Activated CD8-positive, alpha-beta T cell treated with anti-CD3 and anti-CD28 coated beads, Interleukin-2, amount 10 ng/mL, durations not matched to agents 7 days and 5 days (primary cell): ENCODE results near the gene NPM3. TPM values are rescaled to one million over a fixed set of nuclear protein-coding genes. Genes with fewer than 3 reads are reported as not detected.
A peak's percentile ranks its signal among the peaks of the same experiment; 100 is the strongest.
"Not testable (repeated sequence)": the region's sequence is repeated elsewhere in the genome, so short reads cannot be mapped to it uniquely, and the experiment has no call there.

Experiments used
- ATAC-seq: fragments of 150-1000 bp; cut with Tn5 transposase; one replicate; pipeline ENCODE4 v1.10.0; 2021; ENCODE audit warnings: moderate library complexity
- CTCF ChIA-PET: fragments of 350-600 bp; sonication (Branson Sonifier 250); formaldehyde crosslinking; loops from one replicate; lab custom pipeline; 2021; ENCODE audit warnings: antibody characterized with exemption; lab: Charles Lee
- POLR2A ChIA-PET: fragments of 350-600 bp; sonication (Branson Sonifier 250); formaldehyde crosslinking; loops from one replicate; lab custom pipeline; 2021; ENCODE audit warnings: antibody characterized with exemption; lab: Charles Lee
- DNase-seq: peaks from one replicate; pipeline ENCODE4 v3.0.0-alpha.2; 2020
- H3K27ac Mint-ChIP-seq: one replicate; pipeline ENCODE4 v1.8.0; 2021; ENCODE audit warnings: mild to moderate bottlenecking, mixed read lengths
- H3K27me3 Mint-ChIP-seq: one replicate; pipeline ENCODE4 v1.8.0; 2021; ENCODE audit warnings: low read depth, mixed read lengths
- H3K36me3 Mint-ChIP-seq: one replicate; pipeline ENCODE4 v1.8.0; 2021; ENCODE audit warnings: low read depth, mixed read lengths
- H3K4me1 Mint-ChIP-seq: one replicate; pipeline ENCODE4 v1.8.0; 2021; ENCODE audit warnings: low read depth, mixed read lengths
- H3K4me3 Mint-ChIP-seq: one replicate; pipeline ENCODE4 v1.8.0; 2021; ENCODE audit warnings: mild to moderate bottlenecking, mixed read lengths
- H3K9me3 Mint-ChIP-seq: one replicate; pipeline ENCODE4 v1.8.0; 2022; ENCODE audit warnings: mixed read lengths; ENCODE audit not compliant: insufficient read depth
- total RNA-seq, 2 experiments: library from RNA; stranded (reverse); gene quantifications; one replicate each; pipeline ENCODE4 v1.2.3, GENCODE V29; 2021

Gene NPM3
- total RNA-seq, 2 experiments from 2014 or later = 49.7 to 58.3 TPM

DNA sequence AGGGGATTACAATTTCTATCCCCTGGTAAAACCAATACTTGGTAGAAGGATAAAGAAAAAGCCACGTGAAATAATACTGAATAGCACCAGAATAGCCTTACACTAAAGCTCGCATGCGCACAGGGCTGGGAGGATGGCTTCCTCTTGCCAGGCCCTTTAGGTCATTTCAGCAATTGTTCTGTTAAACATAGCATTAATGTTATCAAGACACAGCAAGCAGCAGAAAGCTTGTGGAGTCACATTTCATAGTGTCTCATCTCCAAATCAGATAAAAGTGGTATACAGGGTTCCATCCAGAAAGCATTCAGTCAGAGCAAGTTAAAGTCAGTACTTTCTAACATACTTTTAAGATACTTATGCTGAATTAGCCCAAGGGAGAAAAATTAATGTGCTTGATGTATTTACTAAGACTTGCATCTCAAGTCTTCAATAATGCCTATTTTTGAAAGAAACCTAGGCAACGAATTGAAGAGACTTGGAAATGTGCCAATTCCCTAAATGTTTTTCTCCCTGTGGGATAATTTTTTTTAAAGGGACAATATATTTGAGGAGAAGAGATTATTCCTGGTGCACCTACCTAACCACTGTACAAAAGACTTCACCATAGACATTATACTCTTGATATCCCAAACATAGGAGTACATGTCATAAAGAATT, 14.3 kb upstream of the NPM3 start:
- no peak for ATAC-seq
- no peaks in the 10 kb centered on the region for H3K27me3 Mint-ChIP-seq
- peaks cover 8% of the 10 kb centered on the region for H3K4me1 Mint-ChIP-seq
- H3K27ac Mint-ChIP-seq = no peak overlapping the region
- DNase-seq = no peak
- ChIA-PET CTCF (interaction anchor here (8.0 kb wide), 1 partner anchor 14 kb away, joined by 69 read pairs; the partner anchor contains the start of gene NPM3), POLR2A (interaction anchor here (1.2 kb wide), 1 partner anchor 20 kb away, joined by 4 read pairs; the partner anchor contains the start of gene OGA)
- H3K4me3 Mint-ChIP-seq = no peak overlapping the region
- peaks cover 71% of the 10 kb centered on the region for H3K36me3 Mint-ChIP-seq
- H3K9me3 Mint-ChIP-seq = no peaks in the 10 kb centered on the region

DNA sequence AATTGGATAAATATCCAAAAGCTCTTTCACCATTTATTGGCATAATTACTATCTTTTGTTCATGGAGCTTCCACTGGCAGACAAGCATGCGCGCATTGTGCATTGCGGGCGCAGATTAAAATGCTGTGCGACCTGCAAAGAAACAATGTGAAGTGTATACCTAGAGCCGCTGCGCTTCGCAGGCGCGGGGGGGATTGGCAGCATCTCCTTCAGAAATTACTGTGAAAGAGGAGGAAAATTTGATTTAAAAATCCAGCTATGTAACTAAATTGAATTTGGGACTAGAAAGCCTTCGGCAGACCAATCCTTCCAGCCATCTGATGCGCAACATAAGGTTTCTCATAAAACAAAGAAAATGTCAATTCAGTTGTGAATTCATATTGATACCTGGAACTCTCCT, 10.3 kb upstream of the NPM3 start:
- H3K4me1 Mint-ChIP-seq = no peaks in the 10 kb centered on the region
- H3K27ac Mint-ChIP-seq = no peak overlapping the region
- H3K27me3 Mint-ChIP-seq = no peaks in the 10 kb centered on the region
- ChIA-PET CTCF (interaction anchor here (1.4 to 8.0 kb wide), 2 partner anchors 10 to 36 kb away, joined by 4 to 69 read pairs; partner anchors contain the start of gene NPM3), POLR2A (interaction anchor here (2.2 kb wide), 1 partner anchor 24 kb away, joined by 12 read pairs; the partner anchor contains the start of gene OGA)
- no peaks in the 10 kb centered on the region for H3K9me3 Mint-ChIP-seq
- H3K36me3 Mint-ChIP-seq = peaks cover 65% of the 10 kb centered on the region
- ATAC-seq (no peak), DNase-seq (no peak)
- no peak overlapping the region for H3K4me3 Mint-ChIP-seq

DNA sequence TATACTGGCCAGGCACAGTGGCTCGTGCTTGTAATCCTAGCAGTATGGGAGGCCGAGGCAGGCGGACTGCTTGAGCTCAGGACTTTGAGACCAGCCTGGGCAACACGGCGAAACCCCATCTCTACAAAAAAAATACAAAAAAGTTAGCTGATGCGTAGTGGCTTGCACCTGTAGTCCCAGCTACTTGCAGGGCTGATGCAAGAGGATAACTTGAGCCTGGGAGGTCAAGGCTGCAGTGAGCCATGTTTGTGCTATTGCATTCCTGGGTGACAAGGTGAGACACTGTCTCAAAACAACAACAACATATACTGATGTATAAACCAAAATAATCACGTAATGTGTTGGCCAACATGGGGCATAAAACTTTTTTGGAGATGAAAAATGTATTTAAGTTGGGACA, 6.4 kb upstream of the NPM3 start:
- Mint-ChIP-seq H3K27ac (no peak overlapping the region), H3K4me1 (peaks cover 3% of the 10 kb centered on the region), H3K9me3 (no peaks in the 10 kb centered on the region), H3K27me3 (no peaks in the 10 kb centered on the region), H3K36me3 (peaks cover 59% of the 10 kb centered on the region), H3K4me3 (no peak overlapping the region)
- ATAC-seq (no peak), DNase-seq (no peak)
- CTCF ChIA-PET = interaction anchor here (1.2 to 1.3 kb wide), 2 partner anchors 9 to 27 kb away, joined by 4 to 8 read pairs; no protein-coding TSS in a partner anchor
- POLR2A ChIA-PET = no interaction called here

DNA sequence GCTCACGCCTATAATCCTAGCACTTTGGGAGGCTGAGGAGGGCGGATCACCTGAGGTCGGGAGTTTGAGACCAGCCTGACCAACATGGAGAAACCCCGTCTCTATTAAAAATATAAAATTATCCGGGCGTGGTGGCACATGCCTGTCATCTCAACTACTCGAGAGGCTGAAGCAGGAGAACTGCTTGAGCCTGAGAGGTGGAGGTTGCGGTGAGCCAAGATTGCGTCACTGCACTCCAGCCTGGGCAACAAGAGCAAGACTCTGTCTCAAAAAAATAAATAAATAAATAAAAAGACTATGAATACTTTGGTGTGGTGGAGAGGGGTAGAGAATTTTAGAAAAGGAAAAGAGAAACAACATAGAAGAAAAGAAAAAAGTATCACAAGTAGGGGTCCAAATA, 6.0 kb upstream of the NPM3 start:
- H3K27ac Mint-ChIP-seq, H3K4me3 Mint-ChIP-seq, H3K27me3 Mint-ChIP-seq, H3K4me1 Mint-ChIP-seq, DNase-seq, H3K9me3 Mint-ChIP-seq, ATAC-seq: not testable (repeated sequence)
- peaks cover 57% of the 10 kb centered on the region for H3K36me3 Mint-ChIP-seq
- ChIA-PET POLR2A (interaction anchor here (0.7 kb wide), 1 partner anchor 270 kb away, joined by 3 read pairs; no protein-coding TSS in a partner anchor), CTCF (interaction anchor here (1.2 to 1.3 kb wide), 2 partner anchors 8 to 27 kb away, joined by 4 to 8 read pairs; no protein-coding TSS in a partner anchor)

DNA sequence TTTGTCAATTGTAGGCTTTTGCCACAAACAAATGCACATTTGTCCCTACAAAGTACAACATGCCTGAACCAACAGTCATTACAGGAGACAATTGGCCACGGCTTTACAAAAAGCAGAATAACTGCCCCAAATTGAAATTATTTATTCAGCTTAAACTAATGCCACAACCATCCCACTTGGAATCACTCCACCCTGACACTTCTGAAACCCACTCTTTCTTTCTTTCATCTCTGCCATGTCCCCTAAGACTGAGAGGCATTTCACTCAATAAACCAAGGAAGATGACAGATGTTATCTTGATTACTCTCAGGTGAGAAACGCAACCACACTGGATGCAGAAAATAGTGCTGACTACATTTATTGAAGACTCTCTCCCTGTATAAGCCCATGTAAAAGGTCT, 2.6 kb upstream of the NPM3 start:
- no peak for DNase-seq
- CTCF ChIA-PET = interaction anchor here (5.8 to 7.9 kb wide), 3 partner anchors 11 to 573 kb away, joined by 36 to 242 read pairs (median 69); no protein-coding TSS in a partner anchor
- Mint-ChIP-seq H3K36me3 (peaks cover 42% of the 10 kb centered on the region), H3K4me1 (peaks cover 38% of the 10 kb centered on the region), H3K4me3 (no peak overlapping the region), H3K27ac (no peak overlapping the region), H3K27me3 (no peaks in the 10 kb centered on the region), H3K9me3 (no peaks in the 10 kb centered on the region)
- no peak for ATAC-seq
- POLR2A ChIA-PET = no interaction called here

DNA sequence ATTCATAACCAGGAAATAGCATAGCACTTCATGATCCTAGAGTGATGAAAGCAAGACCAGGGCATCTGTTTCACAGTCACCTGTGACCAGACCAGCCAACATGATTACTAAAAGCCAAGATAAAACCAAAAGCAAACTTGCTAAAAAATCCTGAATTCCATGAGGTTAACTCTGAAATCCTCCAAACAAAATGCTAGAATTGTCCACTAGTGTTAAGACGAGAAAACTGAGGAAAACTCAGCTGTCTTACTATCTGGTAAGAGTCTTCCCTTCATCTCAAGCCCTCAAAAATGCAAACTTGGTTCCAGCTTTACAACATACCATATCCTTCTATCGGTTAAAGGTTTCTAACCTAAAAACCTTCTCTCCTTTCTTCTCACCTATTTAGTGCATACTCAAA, 1.3 kb upstream of the NPM3 start:
- ChIA-PET CTCF (interaction anchor here (1.2 to 7.9 kb wide), 5 partner anchors 12 to 572 kb away, joined by 3 to 242 read pairs (median 36); no protein-coding TSS in a partner anchor), POLR2A (interaction anchor here (3.1 kb wide), 1 partner anchor 34 kb away, joined by 18 read pairs; the partner anchor contains the start of gene OGA)
- ATAC-seq (no peak), DNase-seq (no peak)
- H3K27me3 Mint-ChIP-seq = no peaks in the 10 kb centered on the region
- no peaks in the 10 kb centered on the region for H3K9me3 Mint-ChIP-seq
- peaks cover 37% of the 10 kb centered on the region for H3K36me3 Mint-ChIP-seq
- H3K4me3 Mint-ChIP-seq = no peak overlapping the region
- H3K27ac Mint-ChIP-seq = peak overlapping the region; percentile 98
- H3K4me1 Mint-ChIP-seq = peaks cover 48% of the 10 kb centered on the region

DNA sequence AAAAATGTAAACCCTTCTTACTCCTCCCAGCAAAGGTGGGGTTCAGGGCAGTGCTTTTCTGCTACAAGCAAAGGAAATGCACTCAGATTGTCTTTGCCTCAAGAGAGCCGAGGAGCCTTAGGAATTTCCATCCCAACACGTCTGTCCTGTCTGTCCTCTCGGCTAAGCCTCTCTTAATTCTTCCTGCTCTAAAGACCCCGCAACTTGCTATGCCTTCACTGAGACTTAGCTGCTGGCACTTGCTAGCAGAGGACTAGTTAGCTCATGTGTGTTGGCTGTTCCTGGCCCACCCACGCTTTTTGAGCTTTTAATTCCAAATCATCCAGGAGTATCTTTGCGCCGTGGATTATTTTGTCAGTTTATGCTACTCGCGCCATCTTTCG, 481 bp upstream of the NPM3 start:
- DNase-seq (no peak), ATAC-seq (no peak)
- ChIA-PET CTCF (interaction anchor here (1.2 to 7.9 kb wide), 9 partner anchors 11 to 571 kb away, joined by 3 to 242 read pairs (median 7); partner anchors contain the start of gene OGA), POLR2A (interaction anchor here (1.0 to 3.1 kb wide), 4 partner anchors 23 to 288 kb away, joined by 3 to 18 read pairs (median 4); partner anchors contain the start of gene OGA)
- peaks cover 56% of the 10 kb centered on the region for H3K4me1 Mint-ChIP-seq
- H3K9me3 Mint-ChIP-seq = no peaks in the 10 kb centered on the region
- H3K27ac Mint-ChIP-seq = peak overlapping the region; percentile 98
- peaks cover 31% of the 10 kb centered on the region for H3K36me3 Mint-ChIP-seq
- H3K27me3 Mint-ChIP-seq = peaks cover 4% of the 10 kb centered on the region
- H3K4me3 Mint-ChIP-seq = peak overlapping the region; percentile 100

DNA sequence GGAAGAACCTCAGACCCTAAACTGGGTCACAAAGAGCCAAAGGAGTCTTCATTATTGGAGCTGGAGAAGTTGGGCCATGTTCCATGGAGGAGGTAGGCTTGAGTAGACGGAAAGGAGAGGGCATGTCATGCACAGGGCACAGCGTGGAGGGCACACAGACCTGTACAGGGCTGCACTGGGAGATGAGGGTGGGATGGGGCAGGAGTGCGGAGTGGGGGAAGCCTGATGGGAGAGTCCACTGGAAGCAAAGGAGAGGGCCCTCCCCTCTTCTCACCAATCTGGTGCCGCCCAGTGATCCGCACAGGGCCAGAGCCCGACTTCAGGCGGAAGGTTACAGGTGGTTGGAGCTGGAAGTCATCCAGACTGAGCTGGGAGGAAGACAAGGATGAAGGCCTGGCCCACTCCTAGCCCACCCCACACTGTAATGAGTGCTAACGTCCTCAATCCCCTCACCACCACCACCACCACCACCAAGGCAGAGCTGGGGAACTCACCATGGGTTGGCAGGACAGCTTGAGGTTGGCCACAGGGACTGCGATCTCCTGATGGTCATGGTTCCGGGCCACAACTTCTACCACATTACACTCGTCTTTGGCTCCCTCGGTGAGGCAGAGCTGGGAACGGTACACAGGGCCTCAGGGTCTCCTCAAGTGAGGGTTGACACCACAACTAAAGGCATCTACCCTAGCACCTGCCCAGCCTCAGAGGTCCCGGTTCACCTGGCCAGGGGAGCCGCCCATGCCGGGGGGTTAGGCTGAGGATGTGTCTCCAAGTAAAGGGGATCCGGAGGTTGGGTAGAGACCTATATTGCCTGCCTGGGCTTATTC, 1.0 kb downstream of the NPM3 start:
- Mint-ChIP-seq H3K9me3 (no peaks in the 10 kb centered on the region), H3K27me3 (peaks cover 13% of the 10 kb centered on the region), H3K4me1 (peaks cover 57% of the 10 kb centered on the region), H3K27ac (peak overlapping the region; percentile 98), H3K4me3 (peak overlapping the region; percentile 100), H3K36me3 (peaks cover 31% of the 10 kb centered on the region)
- ChIA-PET POLR2A (interaction anchor here (1.0 to 3.1 kb wide), 3 partner anchors 13 to 88 kb away, joined by 3 to 18 read pairs (median 3); partner anchors contain the start of gene OGA), CTCF (interaction anchor here (0.8 to 7.9 kb wide), 16 partner anchors 10 to 570 kb away, joined by 3 to 242 read pairs (median 7); partner anchors contain the start of genes DPCD and POLL)
- DNase-seq (no peak), ATAC-seq (no peak)

DNA sequence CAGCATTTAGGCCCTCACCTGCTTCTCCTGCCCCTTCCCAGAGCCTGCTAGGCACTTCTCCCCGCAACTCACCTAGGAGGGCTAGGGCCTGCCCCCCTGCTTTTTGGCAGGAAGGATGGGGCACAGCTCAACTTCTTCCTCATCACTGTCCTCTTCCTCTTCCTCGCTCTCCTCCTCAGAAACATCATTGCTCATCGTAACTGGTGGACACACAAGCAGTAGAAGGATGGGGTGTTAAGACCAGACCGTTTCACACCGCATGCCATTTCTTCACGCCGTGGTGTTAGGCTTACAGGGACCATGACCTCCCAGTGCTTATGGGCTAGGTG, 1.6 kb downstream of the NPM3 start:
- ChIA-PET POLR2A (interaction anchor here (0.6 to 1.1 kb wide), 3 partner anchors 14 to 210 kb away, joined by 3 to 6 read pairs (median 3); no protein-coding TSS in a partner anchor), CTCF (interaction anchor here (0.6 to 7.9 kb wide), 48 partner anchors 8 to 569 kb away, joined by 3 to 242 read pairs (median 4); partner anchors contain the start of genes DPCD, FBXW4, OGA and POLL)
- Mint-ChIP-seq H3K27me3 (peaks cover 19% of the 10 kb centered on the region), H3K27ac (peak overlapping the region; percentile 60), H3K4me3 (peak overlapping the region; percentile 100), H3K4me1 (peaks cover 57% of the 10 kb centered on the region), H3K9me3 (no peaks in the 10 kb centered on the region), H3K36me3 (peaks cover 29% of the 10 kb centered on the region)
- DNase-seq = no peak
- ATAC-seq = no peak

DNA sequence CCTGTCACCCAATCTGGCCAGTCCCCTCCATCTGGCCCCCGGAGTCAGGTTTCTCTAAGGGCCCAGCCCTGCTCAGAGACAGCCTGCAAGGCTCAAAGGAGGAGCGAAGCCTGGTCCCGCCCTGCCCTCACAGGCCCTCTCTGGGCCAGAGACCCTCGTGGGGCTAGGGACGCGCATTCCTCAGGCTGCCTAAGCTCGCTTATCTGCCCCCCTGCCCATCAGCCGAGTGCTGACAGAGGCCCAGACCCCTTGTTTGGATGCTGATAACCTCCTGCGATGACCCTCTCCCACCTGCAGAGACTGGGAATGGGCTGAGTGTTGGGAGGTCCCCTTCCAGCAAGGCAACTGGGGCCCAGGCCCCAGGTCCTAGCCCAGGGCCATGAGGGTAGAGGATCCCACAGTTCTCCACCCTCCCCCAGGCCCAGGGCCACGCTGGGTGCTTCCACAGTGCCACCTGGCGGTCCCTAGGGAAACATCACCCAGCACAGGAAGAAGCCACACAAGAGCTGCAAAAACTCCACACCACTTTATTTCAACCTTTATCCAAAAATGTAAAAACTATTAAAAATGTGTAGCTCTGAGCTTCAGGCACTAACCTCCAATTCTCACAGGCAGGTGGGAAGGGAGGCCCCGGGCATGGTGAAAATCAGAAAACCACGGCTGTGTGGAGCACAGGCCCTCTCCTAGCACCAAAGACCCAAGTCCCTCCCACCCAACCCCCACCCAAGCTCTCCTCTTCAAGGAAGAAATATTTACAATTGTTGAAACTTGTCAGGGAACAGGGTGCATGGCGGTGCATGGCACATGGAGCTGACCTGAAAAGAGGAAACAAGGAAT, 2.2 kb downstream of the NPM3 start:
- POLR2A ChIA-PET = interaction anchor here (0.6 to 1.3 kb wide), 4 partner anchors 37 to 210 kb away, joined by 3 to 6 read pairs (median 4); partner anchors contain the start of gene OGA
- peak overlapping the region; percentile 9 for H3K4me3 Mint-ChIP-seq
- H3K9me3 Mint-ChIP-seq = no peaks in the 10 kb centered on the region
- DNase-seq (peak; percentile 81), ATAC-seq (peak; percentile 59)
- H3K36me3 Mint-ChIP-seq = peaks cover 25% of the 10 kb centered on the region
- H3K4me1 Mint-ChIP-seq = peaks cover 57% of the 10 kb centered on the region
- H3K27ac Mint-ChIP-seq = peak overlapping the region; percentile 4
- CTCF ChIA-PET = interaction anchor here (0.6 to 7.9 kb wide), 48 partner anchors 9 to 569 kb away, joined by 3 to 242 read pairs (median 4); partner anchors contain the start of genes DPCD, FBXW4, OGA and POLL
- peaks cover 21% of the 10 kb centered on the region for H3K27me3 Mint-ChIP-seq
